Loucy (cell line): ENCODE data around the gene CAPZA1.

Experiments
- H2AFZ ChIP-seq: fragments of 200-600 bp; sonication (generic); 2 replicates; pipeline ENCODE4 v1.6.0; 2016; ENCODE audit warnings: antibody characterized with exemption, mild to moderate bottlenecking, low read length, moderate library complexity
- H3F3A ChIP-seq: fragments of 200-600 bp; 2 replicates; pipeline ENCODE4 v1.6.0; 2016; ENCODE audit warnings: antibody characterized with exemption, low read depth, mild to moderate bottlenecking
- H3K27me3 ChIP-seq: fragments of 200-600 bp; sonication (generic); 2 replicates; pipeline ENCODE4 v1.6.1; 2014; ENCODE audit warnings: low read length, mild to moderate bottlenecking; ENCODE audit not compliant: insufficient read depth, poor library complexity, severe bottlenecking
- H3K36me3 ChIP-seq: fragments of 200-600 bp; sonication (generic); 2 replicates; pipeline ENCODE4 v1.6.1; 2016; ENCODE audit warnings: low read length; ENCODE audit not compliant: insufficient read depth
- H3K4me1 ChIP-seq: fragments of 200-600 bp; sonication (generic); 2 replicates; pipeline ENCODE4 v1.5.1; 2014; ENCODE audit warnings: low read length, mild to moderate bottlenecking; ENCODE audit not compliant: insufficient read depth, poor library complexity, severe bottlenecking
- H3K4me2 ChIP-seq: fragments of 200-600 bp; sonication (generic); 2 replicates; pipeline ENCODE4 v1.6.0; 2014; ENCODE audit warnings: antibody characterized with exemption, low read length, low read depth, mild to moderate bottlenecking; ENCODE audit not compliant: poor library complexity, severe bottlenecking
- H3K4me3 ChIP-seq: fragments of 200-600 bp; sonication (generic); 2 replicates; pipeline ENCODE4 v1.5.1; 2014; ENCODE audit warnings: low read length, mild to moderate bottlenecking, mixed read lengths; ENCODE audit not compliant: poor library complexity, severe bottlenecking
- H3K79me2 ChIP-seq: fragments of 200-600 bp; sonication (generic); 2 replicates; pipeline ENCODE4 v1.6.1; 2014; ENCODE audit warnings: low read length; ENCODE audit not compliant: insufficient read depth
- H3K9ac ChIP-seq: fragments of 200-600 bp; sonication (generic); 2 replicates; pipeline ENCODE4 v1.6.0; 2014; ENCODE audit warnings: mild to moderate bottlenecking, low read depth, low read length, moderate library complexity; ENCODE audit not compliant: poor library complexity, severe bottlenecking
- H3K9me2 ChIP-seq: fragments of 200-600 bp; sonication (generic); replicated peaks from 2 replicates; pipeline ENCODE4 v1.6.1; 2016; ENCODE audit warnings: low read depth, low read length, mixed read lengths
- H3K9me3 ChIP-seq: fragments of 200-600 bp; sonication (generic); 2 replicates; pipeline ENCODE4 v1.6.1; 2014; ENCODE audit warnings: mild to moderate bottlenecking, antibody characterized with exemption, low read length, low read depth; ENCODE audit not compliant: insufficient read depth
- H4K20me1 ChIP-seq: fragments of 200-600 bp; sonication (generic); 2 replicates; pipeline ENCODE4 v1.6.0; 2014; ENCODE audit warnings: antibody characterized with exemption, low read length, mild to moderate bottlenecking; ENCODE audit not compliant: insufficient read depth, poor library complexity, severe bottlenecking
- EZH2phosphoT487 ChIP-seq: fragments of 200-600 bp; IDR thresholded peaks from 2 replicates; pipeline ENCODE4 v1.6.1; 2018; ENCODE audit warnings: antibody characterized with exemption, mild to moderate bottlenecking, moderate library complexity, borderline replicate concordance
- TF ChIP-seq, protein P1 (sequence below): fragments of 200-600 bp; sonication (generic); conservative IDR thresholded peaks from 2 replicates; pipeline ENCODE4 v1.5.1; 2014; ENCODE audit warnings: mild to moderate bottlenecking, antibody characterized with exemption, low read length

Gene CAPZA1

DNA sequence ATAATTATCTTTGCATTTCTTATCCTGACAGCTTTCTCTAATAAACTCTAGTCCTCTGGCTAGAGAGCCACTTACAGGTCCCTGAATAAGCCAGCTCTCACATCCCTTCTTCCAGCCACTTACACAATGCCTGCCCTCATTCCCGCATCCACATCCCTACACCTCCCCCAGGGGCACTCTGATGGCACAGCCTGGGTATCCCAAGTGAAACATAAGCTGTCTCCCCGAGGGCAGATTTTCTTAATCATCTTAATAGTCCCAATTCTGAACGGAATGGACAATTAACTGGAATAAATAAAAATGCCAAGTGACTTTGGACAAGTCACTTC lies 82.4 kb downstream of the CAPZA1 start:
- Histone ChIP-seq H3K4me2 (peak overlapping the region; percentile 99), H3K4me3 (no peak overlapping the region), H3K4me1 (peaks cover 61% of the 10 kb centered on the region), H3K36me3 (peaks cover 34% of the 10 kb centered on the region; the same call in 1 of the 2 replicates), H3F3A (no peaks in the 10 kb centered on the region), H3K9me3 (no peaks in the 10 kb centered on the region), H3K79me2 (peaks cover 51% of the 10 kb centered on the region), H4K20me1 (peaks cover 38% of the 10 kb centered on the region), H3K27me3 (no peaks in the 10 kb centered on the region), H2AFZ (no peak overlapping the region), H3K9me2 (no peaks in the 10 kb centered on the region), H3K9ac (peak overlapping the region; percentile 86)
- TF ChIP-seq, protein P1, sequence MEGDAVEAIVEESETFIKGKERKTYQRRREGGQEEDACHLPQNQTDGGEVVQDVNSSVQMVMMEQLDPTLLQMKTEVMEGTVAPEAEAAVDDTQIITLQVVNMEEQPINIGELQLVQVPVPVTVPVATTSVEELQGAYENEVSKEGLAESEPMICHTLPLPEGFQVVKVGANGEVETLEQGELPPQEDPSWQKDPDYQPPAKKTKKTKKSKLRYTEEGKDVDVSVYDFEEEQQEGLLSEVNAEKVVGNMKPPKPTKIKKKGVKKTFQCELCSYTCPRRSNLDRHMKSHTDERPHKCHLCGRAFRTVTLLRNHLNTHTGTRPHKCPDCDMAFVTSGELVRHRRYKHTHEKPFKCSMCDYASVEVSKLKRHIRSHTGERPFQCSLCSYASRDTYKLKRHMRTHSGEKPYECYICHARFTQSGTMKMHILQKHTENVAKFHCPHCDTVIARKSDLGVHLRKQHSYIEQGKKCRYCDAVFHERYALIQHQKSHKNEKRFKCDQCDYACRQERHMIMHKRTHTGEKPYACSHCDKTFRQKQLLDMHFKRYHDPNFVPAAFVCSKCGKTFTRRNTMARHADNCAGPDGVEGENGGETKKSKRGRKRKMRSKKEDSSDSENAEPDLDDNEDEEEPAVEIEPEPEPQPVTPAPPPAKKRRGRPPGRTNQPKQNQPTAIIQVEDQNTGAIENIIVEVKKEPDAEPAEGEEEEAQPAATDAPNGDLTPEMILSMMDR, result no peak
- no peak for TF ChIP-seq EZH2phosphoT487

DNA sequence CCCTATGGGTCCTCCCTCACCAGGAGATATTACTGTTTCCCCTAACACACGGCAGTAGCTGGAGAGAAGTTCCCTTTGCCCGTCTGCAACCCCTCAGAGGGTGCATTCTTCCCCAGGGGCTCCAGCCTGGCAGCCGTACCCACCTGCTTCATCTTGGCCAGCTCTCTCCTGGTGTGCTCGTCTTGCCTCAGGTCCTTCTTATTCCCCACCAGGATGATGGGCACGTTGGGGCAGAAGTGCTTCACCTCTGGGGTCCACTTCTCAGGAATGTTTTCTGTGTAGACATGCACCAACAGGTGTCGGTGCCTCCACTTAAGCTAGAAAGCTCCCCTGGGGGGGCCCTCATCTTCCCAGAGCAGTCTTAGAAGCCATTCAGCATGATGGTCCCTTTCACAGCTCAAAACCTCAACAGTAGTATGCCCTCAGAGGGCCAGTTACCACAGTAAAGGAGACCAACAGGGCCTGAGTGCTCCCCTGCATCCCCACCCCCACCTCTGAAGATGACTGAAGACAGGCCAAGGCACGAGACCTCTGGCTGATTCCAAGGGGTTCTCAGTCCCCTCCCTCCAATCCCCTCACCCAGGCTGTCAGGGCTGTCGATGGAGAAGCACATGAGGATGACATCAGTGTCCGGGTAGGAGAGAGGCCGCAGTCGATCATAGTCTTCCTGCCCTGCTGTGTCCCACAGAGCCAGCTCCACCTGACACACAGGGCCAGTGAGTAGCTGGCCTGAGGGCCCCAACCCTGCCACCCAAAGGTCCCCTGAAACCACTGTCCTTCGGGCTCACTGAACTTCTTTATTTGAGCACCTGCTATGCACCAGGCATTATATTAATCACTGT lies 83.0 kb downstream of the CAPZA1 start:
- Histone ChIP-seq H3K79me2 (peaks cover 51% of the 10 kb centered on the region), H3K9me3 (no peaks in the 10 kb centered on the region), H3F3A (no peaks in the 10 kb centered on the region), H3K27me3 (no peaks in the 10 kb centered on the region), H3K4me3 (peak overlapping the region; percentile 12), H3K9me2 (no peaks in the 10 kb centered on the region), H3K36me3 (peaks cover 30% of the 10 kb centered on the region; the same call in 1 of the 2 replicates), H4K20me1 (peaks cover 38% of the 10 kb centered on the region), H3K4me1 (peaks cover 64% of the 10 kb centered on the region), H3K9ac (peak overlapping the region; percentile 86), H2AFZ (no peak overlapping the region), H3K4me2 (peak overlapping the region; percentile 99)
- TF ChIP-seq, protein P1, result no peak
- TF ChIP-seq EZH2phosphoT487, result no peak

- H4K20me1 ChIP-seq, result peaks cover 38% of the 10 kb centered on the region
- H3K4me2 ChIP-seq, result peak overlapping the region; percentile 99
- TF ChIP-seq EZH2phosphoT487, result no peak
- TF ChIP-seq, protein P1, result no peak
- no peaks in the 10 kb centered on the region for H3K27me3 ChIP-seq
- no peaks in the 10 kb centered on the region for H3K9me3 ChIP-seq
- H2AFZ ChIP-seq, result no peak overlapping the region
- H3K9me2 ChIP-seq, result no peaks in the 10 kb centered on the region
- peak overlapping the region; percentile 80 for H3K4me3 ChIP-seq
- H3F3A ChIP-seq, result no peaks in the 10 kb centered on the region
- H3K9ac ChIP-seq, result peak overlapping the region; percentile 86
- H3K36me3 ChIP-seq, result peaks cover 20% of the 10 kb centered on the region; the same call in 1 of the 2 replicates
- peaks cover 51% of the 10 kb centered on the region for H3K79me2 ChIP-seq
- peaks cover 64% of the 10 kb centered on the region for H3K4me1 ChIP-seq
Observed at GRCh38 chr1:112703706-112704105, 84.1 kb downstream of the CAPZA1 start.
